ENCODE measurements around the gene TAX1BP1.

TAX1BP1 gene

DNA sequence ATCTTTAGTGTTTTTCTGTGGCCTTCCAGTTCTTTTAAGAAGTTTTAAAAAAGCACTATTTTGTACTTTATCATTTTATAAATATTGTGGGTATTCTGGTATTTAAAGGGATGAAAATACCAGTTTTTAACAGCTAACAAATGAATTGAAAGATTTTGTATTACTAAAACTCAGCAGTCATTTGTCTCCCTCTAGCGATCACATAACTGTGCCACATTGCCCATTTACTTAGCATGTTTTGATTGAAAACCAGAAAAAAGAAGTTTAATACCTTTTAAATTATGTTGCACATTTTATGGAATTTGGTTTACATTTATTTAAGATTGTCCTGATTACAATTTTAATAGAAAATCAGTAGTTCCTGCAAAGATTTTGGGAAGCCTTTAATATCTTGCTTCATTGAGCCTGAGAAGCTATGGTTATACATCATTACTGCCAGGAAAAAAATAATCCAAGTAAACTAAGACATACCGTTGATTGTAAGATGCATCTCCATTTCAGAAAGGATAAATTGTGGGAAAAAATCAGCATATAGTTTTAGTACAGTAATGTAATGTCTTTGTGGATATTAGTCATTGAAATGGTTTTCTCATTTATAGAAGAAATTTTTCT is 34.9 kb downstream of the TAX1BP1 start:
- no peak overlapping the region for H3K4me3 ChIP-seq (replicated peaks in 1 of 2; ENCODE audit: low read depth in 2 of 2, low read length in 2 of 2)
- DNase-seq (ENCODE audit: low read depth in 2 of 2): peak; percentile 68 to 69
- TF ChIP-seq, protein P1, sequence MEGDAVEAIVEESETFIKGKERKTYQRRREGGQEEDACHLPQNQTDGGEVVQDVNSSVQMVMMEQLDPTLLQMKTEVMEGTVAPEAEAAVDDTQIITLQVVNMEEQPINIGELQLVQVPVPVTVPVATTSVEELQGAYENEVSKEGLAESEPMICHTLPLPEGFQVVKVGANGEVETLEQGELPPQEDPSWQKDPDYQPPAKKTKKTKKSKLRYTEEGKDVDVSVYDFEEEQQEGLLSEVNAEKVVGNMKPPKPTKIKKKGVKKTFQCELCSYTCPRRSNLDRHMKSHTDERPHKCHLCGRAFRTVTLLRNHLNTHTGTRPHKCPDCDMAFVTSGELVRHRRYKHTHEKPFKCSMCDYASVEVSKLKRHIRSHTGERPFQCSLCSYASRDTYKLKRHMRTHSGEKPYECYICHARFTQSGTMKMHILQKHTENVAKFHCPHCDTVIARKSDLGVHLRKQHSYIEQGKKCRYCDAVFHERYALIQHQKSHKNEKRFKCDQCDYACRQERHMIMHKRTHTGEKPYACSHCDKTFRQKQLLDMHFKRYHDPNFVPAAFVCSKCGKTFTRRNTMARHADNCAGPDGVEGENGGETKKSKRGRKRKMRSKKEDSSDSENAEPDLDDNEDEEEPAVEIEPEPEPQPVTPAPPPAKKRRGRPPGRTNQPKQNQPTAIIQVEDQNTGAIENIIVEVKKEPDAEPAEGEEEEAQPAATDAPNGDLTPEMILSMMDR (IDR thresholded peaks at IDR 0.05; ENCODE audit: low read depth, low read length): peak; percentile 70

DNA sequence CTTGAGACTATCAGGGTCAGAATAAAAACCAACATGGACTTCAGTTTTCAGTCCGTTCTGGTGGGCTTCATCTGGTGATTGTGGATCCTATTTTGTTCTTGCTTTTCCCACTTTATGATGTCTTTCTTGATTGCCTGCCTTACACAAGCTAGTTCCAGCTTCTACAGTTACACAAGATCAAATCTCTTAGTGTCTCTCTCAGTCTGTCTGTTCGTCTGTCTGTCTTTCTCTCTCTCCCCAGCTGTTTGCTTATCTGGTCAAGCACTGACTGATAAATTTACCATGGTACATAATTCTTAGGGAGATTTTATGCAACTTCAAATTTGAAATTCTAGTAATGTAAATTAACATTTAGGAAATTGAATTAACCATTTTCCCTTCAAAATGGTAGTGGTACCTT is 35.8 kb downstream of the TAX1BP1 start:
- DNase-seq (ENCODE audit: low read depth in 2 of 2): no peak
- no peak overlapping the region for H3K4me3 ChIP-seq (replicated peaks in 1 of 2; ENCODE audit: low read depth in 2 of 2, low read length in 2 of 2)
- TF ChIP-seq, protein P1 (IDR thresholded peaks at IDR 0.05; ENCODE audit: low read depth, low read length): no peak

DNA sequence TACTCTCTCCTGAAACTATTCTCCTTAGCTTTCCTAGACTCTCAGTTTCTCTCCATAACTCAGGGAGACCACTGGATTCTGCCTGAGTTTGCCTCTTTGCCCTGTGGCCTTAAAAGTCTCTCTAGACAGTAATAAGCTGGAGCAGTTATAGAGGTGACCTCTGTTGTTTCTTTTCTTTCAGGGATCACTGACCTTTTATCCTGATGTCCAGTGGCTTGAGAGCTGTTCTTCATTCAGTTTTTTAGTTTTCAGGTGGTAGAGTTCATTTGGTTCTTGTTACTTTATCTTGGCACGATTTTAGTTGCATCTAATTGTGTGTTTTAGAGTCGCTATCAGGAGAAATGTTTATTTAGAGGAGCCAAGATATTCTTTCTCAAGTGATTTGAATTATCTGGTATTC is 37.7 kb downstream of the TAX1BP1 start:
- no peak for DNase-seq (ENCODE audit: low read depth in 2 of 2)

DNA sequence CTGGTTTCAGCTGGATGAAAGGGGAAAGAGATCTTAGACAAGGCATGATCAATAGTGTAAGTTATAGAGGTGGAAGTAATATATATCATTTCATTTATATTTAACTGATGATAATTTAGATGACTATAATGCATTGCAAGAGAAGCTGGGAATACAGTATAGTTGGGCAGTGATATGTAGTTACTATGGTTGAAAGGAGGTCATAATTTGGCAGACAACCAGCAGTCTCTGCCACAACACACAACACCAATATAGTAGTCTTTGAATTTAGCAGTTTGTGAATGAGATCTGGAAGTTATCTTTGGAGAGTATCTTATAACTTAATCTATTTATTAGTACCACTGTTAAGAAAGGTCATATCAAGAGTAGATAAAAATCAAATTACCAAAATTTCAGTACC is 39.9 kb downstream of the TAX1BP1 start:
- peak in 1 of 2 donors; percentile 30 for DNase-seq (ENCODE audit: low read depth in 2 of 2)
- H3K4me3 ChIP-seq (replicated peaks in 1 of 2; ENCODE audit: low read depth in 2 of 2, low read length in 2 of 2): no peak overlapping the region
- TF ChIP-seq, protein P1 (IDR thresholded peaks at IDR 0.05; ENCODE audit: low read depth, low read length): no peak

More for the DNA sequence above, 37.7 kb downstream of the TAX1BP1 start:
- TF ChIP-seq, protein P1 (IDR thresholded peaks at IDR 0.05; ENCODE audit: low read depth, low read length): no peak
- H3K4me3 ChIP-seq (replicated peaks in 1 of 2; ENCODE audit: low read depth in 2 of 2, low read length in 2 of 2): no peak overlapping the region

DNA sequence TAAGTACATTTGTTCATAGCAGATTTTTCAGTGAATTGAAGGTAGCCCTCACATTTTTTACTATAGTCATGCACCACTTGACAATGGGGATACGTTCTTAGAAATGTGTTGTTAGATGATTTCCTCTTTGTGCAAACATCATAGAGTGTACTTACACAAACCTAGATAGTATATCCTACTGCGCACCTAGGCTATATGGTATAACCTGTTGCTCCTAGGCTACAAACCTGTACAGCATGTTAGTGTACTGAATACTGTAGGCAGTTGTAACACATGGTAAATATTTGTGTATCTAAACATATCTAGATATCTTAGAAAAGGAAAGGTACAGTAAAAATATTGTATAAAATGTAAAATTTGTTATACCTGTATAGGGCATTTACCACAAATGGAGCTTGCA is 41.2 kb downstream of the TAX1BP1 start:
- TF ChIP-seq, protein P1 (IDR thresholded peaks at IDR 0.05; ENCODE audit: low read depth, low read length): no peak

DNA sequence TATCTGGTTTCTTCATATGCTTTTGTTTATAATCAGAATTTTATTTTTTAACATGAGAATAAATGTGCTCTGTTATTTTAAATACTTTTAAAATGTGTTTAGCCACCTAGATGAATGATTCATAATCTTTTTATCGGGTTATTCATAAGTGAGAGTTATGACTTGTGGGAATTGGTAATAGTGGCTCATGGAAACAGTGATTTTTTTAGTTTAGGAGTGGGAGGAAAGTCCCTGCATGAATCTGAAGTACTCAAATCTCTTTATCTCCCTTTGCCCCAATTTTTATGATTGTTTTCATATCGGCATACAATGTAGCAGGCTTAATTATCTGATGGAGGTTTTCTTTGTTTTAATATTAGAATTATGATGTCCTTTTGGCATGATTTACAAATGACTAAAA is 42.9 kb downstream of the TAX1BP1 start:
- DNase-seq (ENCODE audit: low read depth in 2 of 2): peak; percentile 6 to 65
- TF ChIP-seq, protein P1 (IDR thresholded peaks at IDR 0.05; ENCODE audit: low read depth, low read length): no peak
- no peak overlapping the region for H3K4me3 ChIP-seq (replicated peaks in 1 of 2; ENCODE audit: low read depth in 2 of 2, low read length in 2 of 2)

More for the DNA sequence above, 41.2 kb downstream of the TAX1BP1 start:
- H3K4me3 ChIP-seq (replicated peaks in 1 of 2; ENCODE audit: low read depth in 2 of 2, low read length in 2 of 2): no peak overlapping the region
- no peak for DNase-seq (ENCODE audit: low read depth in 2 of 2)
